HEK293 (cell line): ENCODE measurements around the gene NLRP11.

Source experiments
- CTCF ChIA-PET: fragments of 350-600 bp; formaldehyde crosslinking; extraction: SDS; loops from one replicate; lab custom pipeline; 2021; ENCODE audit warnings: antibody characterized with exemption; lab: Yijun Ruan, JAX
- POLR2A ChIA-PET: fragments of 300-600 bp; formaldehyde crosslinking; extraction: SDS; loops from one replicate; lab custom pipeline; 2020; ENCODE audit warnings: antibody characterized with exemption, inconsistent platforms; lab: Yijun Ruan, JAX
- H3K27ac ChIP-seq: fragments of 200-500 bp; sonication (Bioruptor generic); 2 replicates; pipeline ENCODE4 v1.5.1; 2014; ENCODE audit warnings: low read depth, low read length, control low read depth, inconsistent platforms; ENCODE audit errors: extremely low read depth
- H3K36me3 ChIP-seq, 2 experiments: fragments of 200-500 bp in 1 of 2; sonication (Bioruptor generic) in 1 of 2; 1 replicate in 1 of 2; 2 replicates in 1 of 2; pipeline ENCODE4 v1.5.1; 2014 to 2017; ENCODE audit warnings: inconsistent platforms in 2 of 2, low read length in 2 of 2; ENCODE audit not compliant: control insufficient read depth in 2 of 2, insufficient read depth in 1 of 2
- H3K4me1 ChIP-seq: fragments of 200-500 bp; sonication (Bioruptor generic); 2 replicates; pipeline ENCODE4 v1.5.1; 2014; ENCODE audit warnings: mild to moderate bottlenecking, low read length, inconsistent platforms; ENCODE audit not compliant: control insufficient read depth, insufficient read depth
- H3K4me3 ChIP-seq: 2 replicates; pipeline ENCODE4 v1.5.1; 2011; ENCODE audit warnings: low read depth, mild to moderate bottlenecking, control low read depth, low read length, moderate library complexity
- H3K9me3 ChIP-seq: fragments of 200-500 bp; sonication (Bioruptor generic); 2 replicates; pipeline ENCODE4 v1.5.1; 2014; ENCODE audit warnings: low read depth, low read length, inconsistent platforms; ENCODE audit not compliant: control insufficient read depth, insufficient read depth
- AEBP2 ChIP-seq: fragments of 450-650 bp; formaldehyde crosslinking; IDR thresholded peaks from 2 replicates; pipeline ENCODE4 v1.5.1; 2016; ENCODE audit warnings: missing biosample characterization, missing genetic modification characterization, borderline replicate concordance
- FEZF1 ChIP-seq: fragments of 450-650 bp; formaldehyde crosslinking; IDR thresholded peaks from 2 replicates; pipeline ENCODE4 v1.5.1; 2016; ENCODE audit warnings: missing biosample characterization, missing genetic modification characterization
- GLIS1 ChIP-seq: fragments of 450-650 bp; formaldehyde crosslinking; IDR thresholded peaks from 2 replicates; pipeline ENCODE4 v1.5.1; 2016; ENCODE audit warnings: missing biosample characterization, missing genetic modification characterization
- KLF10 ChIP-seq: fragments of 450-650 bp; IDR thresholded peaks from 2 replicates; pipeline ENCODE4 v1.5.1; 2018; ENCODE audit warnings: missing biosample characterization, mild to moderate bottlenecking, missing genetic modification characterization
- OSR2 ChIP-seq: fragments of 450-650 bp; formaldehyde crosslinking; IDR thresholded peaks from 2 replicates; pipeline ENCODE4 v1.5.1; 2016; ENCODE audit warnings: missing biosample characterization, missing genetic modification characterization
- OVOL3 ChIP-seq: fragments of 450-650 bp; formaldehyde crosslinking; IDR thresholded peaks from 2 replicates; pipeline ENCODE4 v1.5.1; 2016; ENCODE audit warnings: missing biosample characterization, missing genetic modification characterization
- RBAK ChIP-seq: fragments of 450-650 bp; formaldehyde crosslinking; IDR thresholded peaks from 2 replicates; pipeline ENCODE4 v1.5.1; 2016; ENCODE audit warnings: missing biosample characterization, missing genetic modification characterization
- SP7 ChIP-seq: fragments of 450-650 bp; formaldehyde crosslinking; IDR thresholded peaks from 2 replicates; pipeline ENCODE4 v1.5.1; 2016; ENCODE audit warnings: missing biosample characterization, missing genetic modification characterization
- ZFP37 ChIP-seq: fragments of 450-650 bp; formaldehyde crosslinking; IDR thresholded peaks from 2 replicates; pipeline ENCODE4 v1.5.1; 2016; ENCODE audit warnings: missing biosample characterization, missing genetic modification characterization
- ZNF138 ChIP-seq: fragments of 450-650 bp; formaldehyde crosslinking; IDR thresholded peaks from 2 replicates; pipeline ENCODE4 v1.5.1; 2016; ENCODE audit warnings: missing biosample characterization, missing genetic modification characterization, borderline replicate concordance
- ZNF16 ChIP-seq: fragments of 450-650 bp; formaldehyde crosslinking; IDR thresholded peaks from 2 replicates; pipeline ENCODE4 v1.5.1; 2016; ENCODE audit warnings: low read depth, missing biosample characterization, missing genetic modification characterization
- ZNF174 ChIP-seq: fragments of 450-650 bp; formaldehyde crosslinking; IDR thresholded peaks from 2 replicates; pipeline ENCODE4 v1.5.0; 2017; ENCODE audit warnings: missing biosample characterization, mild to moderate bottlenecking, missing genetic modification characterization
- ZNF223 ChIP-seq: fragments of 450-650 bp; formaldehyde crosslinking; IDR thresholded peaks from 2 replicates; pipeline ENCODE4 v1.5.1; 2016; ENCODE audit warnings: missing biosample characterization, missing genetic modification characterization
- ZNF24 ChIP-seq: fragments of 450-650 bp; formaldehyde crosslinking; IDR thresholded peaks from 2 replicates; pipeline ENCODE4 v1.5.1; 2016; ENCODE audit warnings: missing biosample characterization, missing genetic modification characterization
- ZNF404 ChIP-seq: fragments of 450-650 bp; formaldehyde crosslinking; IDR thresholded peaks from 2 replicates; pipeline ENCODE4 v1.5.1; 2017; ENCODE audit warnings: missing biosample characterization, missing genetic modification characterization
- ZNF423 ChIP-seq: fragments of 450-650 bp; formaldehyde crosslinking; IDR thresholded peaks from 2 replicates; pipeline ENCODE4 v1.5.1; 2016; ENCODE audit warnings: missing biosample characterization, missing genetic modification characterization
- ZNF544 ChIP-seq: fragments of 450-650 bp; formaldehyde crosslinking; IDR thresholded peaks from 2 replicates; pipeline ENCODE4 v1.5.0; 2017; ENCODE audit warnings: missing biosample characterization, missing genetic modification characterization
- ZNF654 ChIP-seq: fragments of 450-650 bp; formaldehyde crosslinking; IDR thresholded peaks from 2 replicates; pipeline ENCODE4 v1.5.1; 2016; ENCODE audit warnings: low read depth, missing biosample characterization, missing genetic modification characterization
- ZNF701 ChIP-seq: fragments of 450-650 bp; formaldehyde crosslinking; IDR thresholded peaks from 2 replicates; pipeline ENCODE4 v1.5.1; 2016; ENCODE audit warnings: missing biosample characterization, missing genetic modification characterization
- TF ChIP-seq, protein P1 (sequence below): fragments of 450-650 bp; formaldehyde crosslinking; IDR thresholded peaks from 2 replicates; pipeline ENCODE4 v1.5.1; 2016; ENCODE audit warnings: missing biosample characterization, missing genetic modification characterization
- TF ChIP-seq, protein P2 (sequence below): fragments of 450-650 bp; formaldehyde crosslinking; IDR thresholded peaks from 2 replicates; pipeline ENCODE4 v1.5.0; 2017; ENCODE audit warnings: missing biosample characterization, missing genetic modification characterization, borderline replicate concordance
- TF ChIP-seq, protein P3 (sequence below): fragments of 450-650 bp; formaldehyde crosslinking; conservative IDR thresholded peaks from 2 replicates; pipeline ENCODE4 v1.5.1; 2016; ENCODE audit warnings: low read depth, missing biosample characterization, missing genetic modification characterization

The NLRP11 gene

GRCh38 chr19:55836340-55836739 lies 4.5 kb upstream of the NLRP11 start, which contains the start of gene NLRP4:
TSS of gene NLRP4 (plus strand) at chr19:55836540. CDS start at chr19:55852081, 15,541 bp downstream.
- H3K36me3 ChIP-seq, result no peaks in the 10 kb centered on the region
- H3K27ac ChIP-seq, result no peak within 1 kb of the TSS
- POLR2A ChIA-PET, result no interaction called here
- H3K4me1 ChIP-seq, result no peaks in the 10 kb centered on the region
- no peaks in the 10 kb centered on the region; the same call in 1 of the 2 replicates for H3K9me3 ChIP-seq
- TF ChIP-seq ZNF24 (tag by site-specific recombination) (no peak), ZNF404 (tag by site-specific recombination) (no peak), OSR2 (no peak), ZNF423 (no peak), FEZF1 (tag by site-specific recombination) (no peak), ZNF223 (tag by site-specific recombination) (no peak), ZNF138 (no peak), GLIS1 (tag by site-specific recombination) (no peak), ZNF174 (tag by site-specific recombination) (no peak), OVOL3 (tag by site-specific recombination) (no peak), KLF10 (no peak), RBAK (tag by site-specific recombination) (no peak), ZNF544 (no peak)
- TF ChIP-seq, protein P1, sequence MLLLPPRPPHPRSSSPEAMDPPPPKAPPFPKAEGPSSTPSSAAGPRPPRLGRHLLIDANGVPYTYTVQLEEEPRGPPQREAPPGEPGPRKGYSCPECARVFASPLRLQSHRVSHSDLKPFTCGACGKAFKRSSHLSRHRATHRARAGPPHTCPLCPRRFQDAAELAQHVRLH (tag by site-specific recombination), result no peak
- H3K4me3 ChIP-seq, result no peak within 1 kb of the TSS
- CTCF ChIA-PET, result no interaction called here

DNA sequence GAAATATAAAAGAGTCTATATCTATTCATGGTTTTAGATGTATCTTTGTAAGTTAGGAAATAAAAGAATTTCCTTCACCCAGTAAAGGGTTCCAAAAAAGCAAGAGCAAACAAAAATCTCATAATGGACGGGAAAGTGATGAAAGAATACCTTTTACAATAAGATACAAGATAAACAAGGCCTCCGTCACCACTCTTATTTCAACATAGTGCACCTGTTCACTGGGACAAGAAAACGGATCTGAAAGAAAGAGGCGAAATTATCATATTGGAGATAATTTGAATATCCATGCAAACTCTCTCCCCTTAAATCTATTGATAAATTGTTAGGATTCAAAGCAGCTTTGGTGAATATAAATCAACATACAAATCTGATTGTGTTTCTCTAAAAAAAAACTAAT lies 877 bp upstream of the NLRP11 start:
- no peak overlapping the region for H3K4me3 ChIP-seq
- no peaks in the 10 kb centered on the region; the same call in 1 of the 2 replicates for H3K9me3 ChIP-seq
- TF ChIP-seq, protein P2, sequence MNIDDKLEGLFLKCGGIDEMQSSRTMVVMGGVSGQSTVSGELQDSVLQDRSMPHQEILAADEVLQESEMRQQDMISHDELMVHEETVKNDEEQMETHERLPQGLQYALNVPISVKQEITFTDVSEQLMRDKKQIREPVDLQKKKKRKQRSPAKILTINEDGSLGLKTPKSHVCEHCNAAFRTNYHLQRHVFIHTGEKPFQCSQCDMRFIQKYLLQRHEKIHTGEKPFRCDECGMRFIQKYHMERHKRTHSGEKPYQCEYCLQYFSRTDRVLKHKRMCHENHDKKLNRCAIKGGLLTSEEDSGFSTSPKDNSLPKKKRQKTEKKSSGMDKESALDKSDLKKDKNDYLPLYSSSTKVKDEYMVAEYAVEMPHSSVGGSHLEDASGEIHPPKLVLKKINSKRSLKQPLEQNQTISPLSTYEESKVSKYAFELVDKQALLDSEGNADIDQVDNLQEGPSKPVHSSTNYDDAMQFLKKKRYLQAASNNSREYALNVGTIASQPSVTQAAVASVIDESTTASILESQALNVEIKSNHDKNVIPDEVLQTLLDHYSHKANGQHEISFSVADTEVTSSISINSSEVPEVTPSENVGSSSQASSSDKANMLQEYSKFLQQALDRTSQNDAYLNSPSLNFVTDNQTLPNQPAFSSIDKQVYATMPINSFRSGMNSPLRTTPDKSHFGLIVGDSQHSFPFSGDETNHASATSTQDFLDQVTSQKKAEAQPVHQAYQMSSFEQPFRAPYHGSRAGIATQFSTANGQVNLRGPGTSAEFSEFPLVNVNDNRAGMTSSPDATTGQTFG (tag by site-specific recombination), result no peak
- TF ChIP-seq ZNF701 (no peak), AEBP2 (tag by site-specific recombination) (no peak), ZFP37 (no peak), ZNF654 (no peak), ZNF24 (tag by site-specific recombination) (no peak), SP7 (no peak), ZNF16 (tag by site-specific recombination) (no peak), ZNF423 (no peak)
- TF ChIP-seq, protein P3, sequence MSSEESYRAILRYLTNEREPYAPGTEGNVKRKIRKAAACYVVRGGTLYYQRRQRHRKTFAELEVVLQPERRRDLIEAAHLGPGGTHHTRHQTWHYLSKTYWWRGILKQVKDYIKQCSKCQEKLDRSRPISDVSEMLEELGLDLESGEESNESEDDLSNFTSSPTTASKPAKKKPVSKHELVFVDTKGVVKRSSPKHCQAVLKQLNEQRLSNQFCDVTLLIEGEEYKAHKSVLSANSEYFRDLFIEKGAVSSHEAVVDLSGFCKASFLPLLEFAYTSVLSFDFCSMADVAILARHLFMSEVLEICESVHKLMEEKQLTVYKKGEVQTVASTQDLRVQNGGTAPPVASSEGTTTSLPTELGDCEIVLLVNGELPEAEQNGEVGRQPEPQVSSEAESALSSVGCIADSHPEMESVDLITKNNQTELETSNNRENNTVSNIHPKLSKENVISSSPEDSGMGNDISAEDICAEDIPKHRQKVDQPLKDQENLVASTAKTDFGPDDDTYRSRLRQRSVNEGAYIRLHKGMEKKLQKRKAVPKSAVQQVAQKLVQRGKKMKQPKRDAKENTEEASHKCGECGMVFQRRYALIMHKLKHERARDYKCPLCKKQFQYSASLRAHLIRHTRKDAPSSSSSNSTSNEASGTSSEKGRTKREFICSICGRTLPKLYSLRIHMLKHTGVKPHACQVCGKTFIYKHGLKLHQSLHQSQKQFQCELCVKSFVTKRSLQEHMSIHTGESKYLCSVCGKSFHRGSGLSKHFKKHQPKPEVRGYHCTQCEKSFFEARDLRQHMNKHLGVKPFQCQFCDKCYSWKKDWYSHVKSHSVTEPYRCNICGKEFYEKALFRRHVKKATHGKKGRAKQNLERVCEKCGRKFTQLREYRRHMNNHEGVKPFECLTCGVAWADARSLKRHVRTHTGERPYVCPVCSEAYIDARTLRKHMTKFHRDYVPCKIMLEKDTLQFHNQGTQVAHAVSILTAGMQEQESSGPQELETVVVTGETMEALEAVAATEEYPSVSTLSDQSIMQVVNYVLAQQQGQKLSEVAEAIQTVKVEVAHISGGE (tag by site-specific recombination), result no peak
- H3K27ac ChIP-seq, result no peak overlapping the region
- no peaks in the 10 kb centered on the region for H3K4me1 ChIP-seq
- no peaks in the 10 kb centered on the region for H3K36me3 ChIP-seq
- CTCF ChIA-PET, result interaction anchor here (1.0 kb wide), 1 partner anchor 24 kb away, joined by 4 read pairs; no protein-coding TSS in a partner anchor
- POLR2A ChIA-PET, result no interaction called here
